Right atrium auricular region (tissue), 2 donors: ENCODE results near the gene GALNT13. TPM values are rescaled to one million over a fixed set of nuclear protein-coding genes. Genes with fewer than 3 reads are reported as not detected.

Experiments
- DNase-seq: peaks from one replicate; pipeline ENCODE4 v3.0.0-alpha.2; 2019; ENCODE audit warnings: low spot score
- H3K27ac ChIP-seq, 2 donors: fragments of 200-600 bp; sonication (generic); 1 replicate in 1 of 2; 2 replicates in 1 of 2; pipeline ENCODE4 v1.5.1; 2016 to 2019
- H3K27me3 ChIP-seq, 2 donors: fragments of 200-600 bp; sonication (generic); one replicate each; pipeline versions ENCODE4 v1.5.1 to v1.6.0; 2017 to 2019
- H3K36me3 ChIP-seq: fragments of 200-600 bp; sonication (generic); one replicate; pipeline ENCODE4 v1.5.1; 2016
- H3K4me1 ChIP-seq, 2 donors: fragments of 200-600 bp; sonication (generic); one replicate each; pipeline versions ENCODE4 v1.5.1 to v1.6.0; 2017 to 2019
- H3K4me3 ChIP-seq, 2 donors: fragments of 200-600 bp; sonication (generic); 1 replicate in 1 of 2; 2 replicates in 1 of 2; pipeline ENCODE4 v1.5.1; 2017 to 2019; ENCODE audit warnings: mild to moderate bottlenecking in 1 of 2, moderate library complexity in 1 of 2
- H3K9me3 ChIP-seq, 2 donors: fragments of 200-600 bp; sonication (generic); one replicate each; pipeline ENCODE4 v1.5.1; 2019
- CTCF ChIP-seq, 2 donors: fragments of 200-600 bp; sonication (generic); IDR thresholded peaks; one replicate each; pipeline ENCODE4 v1.5.1; 2019; ENCODE audit warnings: antibody characterized with exemption in 2 of 2
- total RNA-seq, 2 donors: library from RNA; depleted of rRNA; stranded (reverse); fragments of >200 nt; gene quantifications; one replicate each; pipeline ENCODE4 v1.1.0, GENCODE V29; 2016

The GALNT13 gene
- total RNA-seq, 2 donors from 2014 or later = 0.55 to 2.2 TPM

GRCh38 chr2:154092571-154092970 lies 220.8 kb downstream of the GALNT13 start:
- no peaks in the 10 kb centered on the region for H3K27me3 ChIP-seq
- no peaks in the 10 kb centered on the region for H3K4me1 ChIP-seq
- no peak overlapping the region for H3K4me3 ChIP-seq
- no peaks in the 10 kb centered on the region for H3K9me3 ChIP-seq
- DNase-seq = no peak
- TF ChIP-seq CTCF (IDR thresholded peaks at IDR 0.05) = no peak
- H3K27ac ChIP-seq = no peak overlapping the region
- no peaks in the 10 kb centered on the region for H3K36me3 ChIP-seq

GRCh38 chr2:154093856-154094255 lies 222.1 kb downstream of the GALNT13 start:
- H3K36me3 ChIP-seq = no peaks in the 10 kb centered on the region
- no peaks in the 10 kb centered on the region for H3K27me3 ChIP-seq
- no peak for DNase-seq
- no peaks in the 10 kb centered on the region for H3K4me1 ChIP-seq
- no peak for TF ChIP-seq CTCF (IDR thresholded peaks at IDR 0.05)
- no peaks in the 10 kb centered on the region for H3K9me3 ChIP-seq
- no peak overlapping the region for H3K27ac ChIP-seq
- H3K4me3 ChIP-seq = no peak overlapping the region

GRCh38 chr2:154097833-154098398 lies 226.2 kb downstream of the GALNT13 start:
- no peak for TF ChIP-seq CTCF (IDR thresholded peaks at IDR 0.05)
- Histone ChIP-seq H3K36me3 (no peaks in the 10 kb centered on the region), H3K9me3 (peaks cover 0 to 6% of the 10 kb centered on the region in 2 donors), H3K4me1 (no peaks in the 10 kb centered on the region), H3K27ac (no peak overlapping the region), H3K27me3 (no peaks in the 10 kb centered on the region), H3K4me3 (no peak overlapping the region)
- no peak for DNase-seq

- H3K9me3 ChIP-seq = peaks cover 0 to 18% of the 10 kb centered on the region in 2 donors
- no peak overlapping the region for H3K4me3 ChIP-seq
- H3K27ac ChIP-seq = no peak overlapping the region
- H3K36me3 ChIP-seq = no peaks in the 10 kb centered on the region
- H3K4me1 ChIP-seq = no peaks in the 10 kb centered on the region
- no peak for DNase-seq
- no peaks in the 10 kb centered on the region for H3K27me3 ChIP-seq
- no peak for TF ChIP-seq CTCF (IDR thresholded peaks at IDR 0.05)
Observed at GRCh38 chr2:154120706-154121105, 249.0 kb downstream of the GALNT13 start.

GRCh38 chr2:154125891-154126290 lies 254.2 kb downstream of the GALNT13 start:
- Histone ChIP-seq H3K27ac (no peak overlapping the region), H3K9me3 (no peaks in the 10 kb centered on the region), H3K4me1 (no peaks in the 10 kb centered on the region), H3K36me3 (no peaks in the 10 kb centered on the region), H3K4me3 (no peak overlapping the region), H3K27me3 (no peaks in the 10 kb centered on the region)
- no peak for TF ChIP-seq CTCF (IDR thresholded peaks at IDR 0.05)
- no peak for DNase-seq

- H3K36me3 ChIP-seq = no peaks in the 10 kb centered on the region
- H3K27ac ChIP-seq = no peak overlapping the region
- TF ChIP-seq CTCF (IDR thresholded peaks at IDR 0.05) = no peak
- H3K4me1 ChIP-seq = no peaks in the 10 kb centered on the region
- H3K4me3 ChIP-seq = no peak overlapping the region
- no peak for DNase-seq
- no peaks in the 10 kb centered on the region for H3K9me3 ChIP-seq
- H3K27me3 ChIP-seq = no peaks in the 10 kb centered on the region
Observed at GRCh38 chr2:154130821-154131220, 259.1 kb downstream of the GALNT13 start.
